ENCODE data around the gene CKAP5. TPM values are rescaled to one million over a fixed set of nuclear protein-coding genes. Genes with fewer than 3 reads are reported as not detected.

CKAP5 gene
- total and polyA plus RNA-seq, 12 donors = 9.6 to 114 (median 80.1) TPM

GRCh38 chr11:46733234-46733633 is 112.8 kb downstream of the CKAP5 start:
- DNase-seq = no peak
- 84% methylated on average over 1 of the region's 1 CpG for WGBS, 2 donors

GRCh38 chr11:46731545-46731944 is 114.5 kb downstream of the CKAP5 start:
- no peak overlapping the region for H3K27ac ChIP-seq
- intact Hi-C loops (cut with DNase I) = no loop called here
- no peak for ATAC-seq
- no peak for DNase-seq
- no peaks in the 10 kb centered on the region for H3K27me3 ChIP-seq
- H3K4me1 ChIP-seq = no peaks in the 10 kb centered on the region
- H3K4me3 ChIP-seq = no peak overlapping the region
- no peaks in the 10 kb centered on the region for H3K9me3 ChIP-seq
- no peak for TF ChIP-seq CTCF (IDR thresholded peaks at IDR 0.05)
- no peaks in the 10 kb centered on the region for H3K36me3 ChIP-seq
- WGBS, 2 donors = 87 to 90% methylated on average over 4 of the region's 4 CpGs

More at GRCh38 chr11:46733234-46733633, 112.8 kb downstream of the CKAP5 start:
- Histone ChIP-seq H3K36me3 (no peaks in the 10 kb centered on the region), H3K27me3 (no peaks in the 10 kb centered on the region), H3K4me1 (no peaks in the 10 kb centered on the region), H3K4me3 (no peak overlapping the region), H3K9me3 (no peaks in the 10 kb centered on the region), H3K27ac (no peak overlapping the region)
- intact Hi-C loops (cut with DNase I) = no loop called here
- no peak for TF ChIP-seq CTCF (IDR thresholded peaks at IDR 0.05)
- ATAC-seq = no peak

GRCh38 chr11:46729110-46730027 is 116.7 kb downstream of the CKAP5 start:
- DNase-seq (no peak), ATAC-seq (peak in 1 of 8 donors; percentile 9)
- no peak overlapping the region for H3K27ac ChIP-seq
- TF ChIP-seq CTCF (IDR thresholded peaks at IDR 0.05) = no peak
- no peaks in the 10 kb centered on the region for H3K9me3 ChIP-seq
- intact Hi-C loops (cut with DNase I) = no loop called here
- no peaks in the 10 kb centered on the region for H3K27me3 ChIP-seq
- no peaks in the 10 kb centered on the region for H3K4me1 ChIP-seq
- no peaks in the 10 kb centered on the region for H3K36me3 ChIP-seq
- WGBS, 2 donors = 82% methylated on average over 24 of the region's 24 CpGs
- no peak overlapping the region for H3K4me3 ChIP-seq

GRCh38 chr11:46728659-46729040 is 117.4 kb downstream of the CKAP5 start:
- DNase-seq (no peak), ATAC-seq (no peak)
- no peaks in the 10 kb centered on the region for H3K27me3 ChIP-seq
- intact Hi-C loops (cut with DNase I) = no loop called here
- H3K4me1 ChIP-seq = no peaks in the 10 kb centered on the region
- TF ChIP-seq CTCF (IDR thresholded peaks at IDR 0.05) = no peak
- no peak overlapping the region for H3K4me3 ChIP-seq
- H3K36me3 ChIP-seq = no peaks in the 10 kb centered on the region
- no peak overlapping the region for H3K27ac ChIP-seq
- 87% methylated on average over 9 of the region's 9 CpGs for WGBS, 2 donors
- no peaks in the 10 kb centered on the region for H3K9me3 ChIP-seq
